ENCODE measurements around the gene RSPO4. TPM values are rescaled to one million over a fixed set of nuclear protein-coding genes. Genes with fewer than 3 reads are reported as not detected.

RSPO4 gene
- total RNA-seq: not detected

- TF ChIP-seq CTCF (IDR thresholded peaks at IDR 0.05 in 4 of 5, conservative IDR thresholded peaks at IDR 0.05 in 1 of 5) (no peak), POLR2A (IDR thresholded peaks at IDR 0.05) (no peak)
- intact Hi-C loops (cut with DNase I; ENCODE audit: low total_unique reads) (no loop called here), in situ Hi-C loops (cut with MboI; ENCODE audit: low sequenced_read_pairs in 4 of 4) (no loop called here)
- Histone ChIP-seq H3K9me3 (no peaks in the 10 kb centered on the region), H3K27ac (no peak within 1 kb of the TSS), H3K4me1 (no peaks in the 10 kb centered on the region), H3K36me3 (no peaks in the 10 kb centered on the region), H3K27me3 (peaks cover 23 to 36% (median 27%) of the 10 kb centered on the region in 3 donors), H3K4me3 (no peak within 1 kb of the TSS)
- no peak for DNase-seq
- ATAC-seq: no peak
Observed at GRCh38 chr20:1001911-1002681, at the start of gene RSPO4. TSS of gene RSPO4 (minus strand) at chr20:1002311. CDS start at chr20:1002164, 147 bp downstream.

- TF ChIP-seq CTCF (IDR thresholded peaks at IDR 0.05 in 4 of 5, conservative IDR thresholded peaks at IDR 0.05 in 1 of 5): no peak
- TF ChIP-seq POLR2A (IDR thresholded peaks at IDR 0.05): no peak
- Histone ChIP-seq H3K27me3 (no peaks in the 10 kb centered on the region), H3K4me3 (no peak overlapping the region), H3K36me3 (no peaks in the 10 kb centered on the region), H3K27ac (no peak overlapping the region), H3K4me1 (no peaks in the 10 kb centered on the region), H3K9me3 (no peaks in the 10 kb centered on the region)
- in situ Hi-C loops (cut with MboI; ENCODE audit: low sequenced_read_pairs in 4 of 4) (no loop called here), intact Hi-C loops (cut with DNase I; ENCODE audit: low total_unique reads) (no loop called here)
- DNase-seq (no peak), ATAC-seq (no peak)
Observed at GRCh38 chr20:1050440-1050839, 48.3 kb upstream of the RSPO4 start.

- in situ Hi-C loops (cut with MboI; ENCODE audit: low sequenced_read_pairs in 4 of 4): no loop called here
- intact Hi-C loops (cut with DNase I; ENCODE audit: low total_unique reads): no loop called here
Observed at GRCh38 chr20:1045860-1046418, 43.8 kb upstream of the RSPO4 start.

GRCh38 chr20:1041845-1042390, 39.8 kb upstream of the RSPO4 start:
- DNase-seq (no peak), ATAC-seq (no peak)
- intact Hi-C loops (cut with DNase I; ENCODE audit: low total_unique reads) (no loop called here), in situ Hi-C loops (cut with MboI; ENCODE audit: low sequenced_read_pairs in 4 of 4) (no loop called here)
- no peaks in the 10 kb centered on the region for H3K27me3 ChIP-seq
- no peaks in the 10 kb centered on the region for H3K4me1 ChIP-seq
- TF ChIP-seq CTCF (IDR thresholded peaks at IDR 0.05 in 4 of 5, conservative IDR thresholded peaks at IDR 0.05 in 1 of 5) (no peak), POLR2A (IDR thresholded peaks at IDR 0.05) (no peak)
- no peaks in the 10 kb centered on the region for H3K9me3 ChIP-seq
- H3K27ac ChIP-seq: no peak overlapping the region
- no peaks in the 10 kb centered on the region for H3K36me3 ChIP-seq
- no peak overlapping the region for H3K4me3 ChIP-seq

More at GRCh38 chr20:1045860-1046418, 43.8 kb upstream of the RSPO4 start:
- no peak for DNase-seq
- Histone ChIP-seq H3K9me3 (no peaks in the 10 kb centered on the region), H3K36me3 (no peaks in the 10 kb centered on the region), H3K27me3 (no peaks in the 10 kb centered on the region), H3K4me3 (no peak overlapping the region), H3K27ac (no peak overlapping the region), H3K4me1 (no peaks in the 10 kb centered on the region)
- no peak for ATAC-seq
- TF ChIP-seq POLR2A (IDR thresholded peaks at IDR 0.05): no peak
- TF ChIP-seq CTCF (IDR thresholded peaks at IDR 0.05 in 4 of 5, conservative IDR thresholded peaks at IDR 0.05 in 1 of 5): no peak
